Measurements from ENCODE around the gene ABCA2. TPM values are rescaled to one million over a fixed set of nuclear protein-coding genes. Genes with fewer than 3 reads are reported as not detected.

Gene ABCA2
- total RNA-seq, 1 experiment from 2014 or later = 114 TPM

DNA sequence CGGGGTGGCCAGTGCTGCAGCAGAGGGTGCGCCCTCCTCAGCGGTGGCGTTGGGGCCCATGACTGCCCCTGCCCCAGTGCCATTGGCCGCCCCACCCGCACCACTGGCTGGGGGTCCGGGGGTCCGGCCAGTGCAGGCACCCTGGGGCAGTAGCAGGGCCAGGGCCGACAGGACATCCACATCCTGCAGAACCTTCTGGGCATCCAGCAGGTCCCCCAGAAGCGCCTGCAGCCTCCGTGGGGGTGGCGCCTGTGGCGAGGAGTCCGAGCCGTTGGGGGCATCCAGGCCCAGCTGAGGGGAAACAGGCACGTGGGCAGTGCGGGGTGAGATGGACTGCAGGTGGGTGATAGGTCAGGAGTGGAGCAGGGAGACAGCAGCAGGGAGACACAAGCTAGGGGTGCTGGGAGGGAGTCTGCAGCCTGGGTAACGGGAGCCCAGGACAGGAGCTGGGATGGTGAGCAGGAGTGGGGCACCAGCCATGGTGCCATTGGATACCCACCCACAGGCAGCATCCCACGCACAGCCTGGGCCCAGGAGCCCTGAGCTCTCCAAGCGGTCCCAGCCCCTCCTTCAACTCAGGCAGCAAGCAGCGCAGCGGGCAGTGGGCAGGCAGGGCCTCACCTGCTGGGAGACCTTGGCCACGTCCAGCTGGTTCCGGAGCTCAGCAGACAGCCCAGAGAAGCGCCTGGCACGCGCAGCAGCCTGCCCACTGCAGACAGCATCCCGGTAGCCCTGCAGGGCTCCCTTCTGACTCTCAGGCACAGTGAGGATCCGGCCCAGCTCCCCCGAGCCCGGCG, 7.1 kb downstream of the ABCA2 start:
- ATAC-seq = no peak
- H3K4me1 ChIP-seq (ENCODE audit: control insufficient read depth in 1 of 2, insufficient read depth in 2 of 2, low read length in 2 of 2) = peaks cover 17 to 25% of the 10 kb centered on the region in 2 experiments; a peak in 3 of 4 replicates
- no peaks in the 10 kb centered on the region for H4K20me1 ChIP-seq (ENCODE audit: insufficient read depth)
- no peak for TF ChIP-seq EZH2 (IDR thresholded peaks at IDR 0.05)
- TF ChIP-seq FOSL1 (IDR thresholded peaks at IDR 0.05; ENCODE audit: low read depth) = no peak
- no peak for TF ChIP-seq CEBPB (IDR thresholded peaks at IDR 0.05; ENCODE audit: low read depth)
- no peak for TF ChIP-seq CBX3 (IDR thresholded peaks at IDR 0.05; ENCODE audit: low read depth)
- CTCF ChIA-PET = interaction anchor here (1.3 to 1.8 kb wide), 3 partner anchors 14 to 47 kb away, joined by 3 to 14 read pairs (median 6); partner anchors contain the start of gene NPDC1
- RAD21 ChIA-PET (ENCODE audit: low non-redundant PET in 1 of 2, low total read pairs in 2 of 2, uncharacterized antibody in 2 of 2, unreplicated experiment in 2 of 2) = no interaction called here
- no peak overlapping the region for H3K4me3 ChIP-seq (replicated peaks in 1 of 2; ENCODE audit: low read depth in 1 of 2, low read length in 2 of 2)
- H3K9ac ChIP-seq (ENCODE audit: low read length) = no peak overlapping the region
- POLR2A ChIA-PET = no interaction called here
- H3K36me3 ChIP-seq (ENCODE audit: control insufficient read depth in 1 of 2, insufficient read depth in 2 of 2, low read length in 2 of 2) = peaks cover 15 to 16% of the 10 kb centered on the region in 2 experiments; a peak in 2 of 4 replicates
- no peak for DNase-seq (ENCODE audit: low read depth, low spot score)
- BruUV-seq (replicated peaks) = no TSS peak
- intact Hi-C loops (cut with micrococcal nuclease) = no loop called here
- no peak overlapping the region for H3K4me2 ChIP-seq (ENCODE audit: low read length)
- H3K27me3 ChIP-seq (ENCODE audit: insufficient read depth, low read length) = no peaks in the 10 kb centered on the region
- no peaks in the 10 kb centered on the region for H3K9me3 ChIP-seq (ENCODE audit: control insufficient read depth in 1 of 2, insufficient read depth in 1 of 2, low read depth in 1 of 2, low read length in 2 of 2)
- no peaks in the 10 kb centered on the region for H3K9me2 ChIP-seq (ENCODE audit: insufficient read depth)
- H3K79me2 ChIP-seq (ENCODE audit: insufficient read depth, low read length) = peaks cover 14% of the 10 kb centered on the region
- H3K27ac ChIP-seq (ENCODE audit: low read depth, low read length) = peak overlapping the region; percentile 11; the same call in 1 of the 2 replicates
- no peak overlapping the region for H2AFZ ChIP-seq (ENCODE audit: low read depth, low read length, poor library complexity, severe bottlenecking)

DNA sequence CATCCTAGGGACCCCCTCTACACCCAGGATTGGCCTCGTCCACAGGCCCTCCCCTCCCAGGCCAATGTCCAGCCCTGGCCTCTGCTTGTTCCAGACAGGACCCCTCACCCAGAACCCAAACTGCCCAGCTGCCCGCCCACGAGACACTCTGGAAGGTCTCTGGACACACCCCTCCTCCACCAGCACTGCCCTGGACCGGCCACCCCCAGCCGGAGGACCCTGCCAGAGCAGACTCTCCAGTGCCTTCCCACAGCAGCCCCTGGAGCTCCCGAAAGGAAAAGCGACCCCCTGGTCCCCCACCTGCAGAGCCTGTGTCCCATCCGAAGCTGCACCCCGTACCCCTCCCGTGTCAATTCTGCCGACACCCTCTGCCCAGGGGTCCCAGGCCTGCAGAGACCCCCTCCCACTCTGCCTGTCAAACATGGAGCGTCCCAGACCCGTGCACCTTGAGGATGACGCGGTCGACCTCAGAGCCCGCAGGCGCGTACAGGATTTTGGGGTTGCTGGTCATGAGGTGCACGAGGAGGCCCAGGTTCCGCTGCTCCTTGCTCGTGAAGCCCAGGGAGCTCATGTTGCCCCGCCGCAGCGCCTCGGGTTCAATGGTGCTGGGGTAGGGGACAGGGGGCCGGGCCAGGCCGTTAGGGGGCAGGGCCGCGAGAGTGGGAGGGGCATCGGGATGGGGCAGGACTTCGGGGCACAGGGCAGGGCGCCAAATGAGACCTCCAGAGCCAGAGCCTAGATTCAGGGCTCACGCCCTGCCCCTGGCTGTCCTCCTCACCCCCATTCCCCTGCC, 8.0 kb downstream of the ABCA2 start:
- intact Hi-C loops (cut with micrococcal nuclease) = no loop called here
- Histone ChIP-seq H3K4me3 (replicated peaks in 1 of 2; ENCODE audit: low read depth in 1 of 2, low read length in 2 of 2) (no peak overlapping the region), H3K9me3 (ENCODE audit: control insufficient read depth in 1 of 2, insufficient read depth in 1 of 2, low read depth in 1 of 2, low read length in 2 of 2) (no peaks in the 10 kb centered on the region), H3K9ac (ENCODE audit: low read length) (no peak overlapping the region), H3K4me2 (ENCODE audit: low read length) (no peak overlapping the region), H3K79me2 (ENCODE audit: insufficient read depth, low read length) (peaks cover 6% of the 10 kb centered on the region), H3K27ac (ENCODE audit: low read depth, low read length) (no peak overlapping the region), H4K20me1 (ENCODE audit: insufficient read depth) (no peaks in the 10 kb centered on the region), H3K36me3 (ENCODE audit: control insufficient read depth in 1 of 2, insufficient read depth in 2 of 2, low read length in 2 of 2) (peaks cover 18 to 19% of the 10 kb centered on the region in 2 experiments; a peak in 3 of 4 replicates), H3K4me1 (ENCODE audit: control insufficient read depth in 1 of 2, insufficient read depth in 2 of 2, low read length in 2 of 2) (peaks cover 8 to 16% of the 10 kb centered on the region in 2 experiments; a peak in 3 of 4 replicates), H3K27me3 (ENCODE audit: insufficient read depth, low read length) (no peaks in the 10 kb centered on the region), H2AFZ (ENCODE audit: low read depth, low read length, poor library complexity, severe bottlenecking) (no peak overlapping the region), H3K9me2 (ENCODE audit: insufficient read depth) (no peaks in the 10 kb centered on the region)
- DNase-seq (ENCODE audit: low read depth, low spot score) (no peak), ATAC-seq (no peak)
- POLR2A ChIA-PET = no interaction called here
- RAD21 ChIA-PET (ENCODE audit: low non-redundant PET in 1 of 2, low total read pairs in 2 of 2, uncharacterized antibody in 2 of 2, unreplicated experiment in 2 of 2) = no interaction called here
- TF ChIP-seq RAD21 (IDR thresholded peaks at IDR 0.05; ENCODE audit: low read depth) (no peak), POLR2A (IDR thresholded peaks at IDR 0.05; ENCODE audit: borderline replicate concordance, extremely low read depth, insufficient read depth, insufficient read length) (no peak), FOSL1 (IDR thresholded peaks at IDR 0.05; ENCODE audit: low read depth) (no peak), EZH2 (IDR thresholded peaks at IDR 0.05) (no peak), SIN3A (IDR thresholded peaks at IDR 0.05; ENCODE audit: low read depth) (no peak), ZFX (IDR thresholded peaks at IDR 0.05) (no peak)
- CTCF ChIA-PET = interaction anchor here (1.1 kb wide), 1 partner anchor 9 kb away, joined by 4 read pairs; no protein-coding TSS in a partner anchor
- no TSS peak for BruUV-seq (replicated peaks)

Measured in HCT116 (cell line).